ENCODE measurements around the gene IGFL4. TPM values are rescaled to one million over a fixed set of nuclear protein-coding genes. Genes with fewer than 3 reads are reported as not detected.

Gene IGFL4
- total RNA-seq, 1 donor from 2014 or later = 3.1 TPM

- no peaks in the 10 kb centered on the region for H3K9me3 ChIP-seq (ENCODE audit: control insufficient read depth in 3 of 3, low read length in 3 of 3)
- peaks cover 31 to 51% (median 40%) of the 10 kb centered on the region in 3 donors for H3K27me3 ChIP-seq (ENCODE audit: control insufficient read depth in 3 of 3, insufficient read depth in 3 of 3, low read length in 3 of 3)
- no peaks in the 10 kb centered on the region for H3K36me3 ChIP-seq (ENCODE audit: control insufficient read depth in 3 of 3, insufficient read depth in 3 of 3, low read length in 3 of 3)
- H3K27ac ChIP-seq (ENCODE audit: low read depth, low read length) = no peak overlapping the region
- H3K4me3 ChIP-seq (ENCODE audit: low read length in 3 of 3) = no peak overlapping the region
- no peaks in the 10 kb centered on the region for H3K4me1 ChIP-seq (ENCODE audit: control insufficient read depth in 3 of 3, insufficient read depth in 3 of 3, low read length in 3 of 3)
- H3K9ac ChIP-seq (ENCODE audit: low read depth in 1 of 3, low read length in 3 of 3) = no peak overlapping the region
These were observed 17.5 kb downstream of the IGFL4 start for GRCh38 chr19:46023311-46023779.

DNA sequence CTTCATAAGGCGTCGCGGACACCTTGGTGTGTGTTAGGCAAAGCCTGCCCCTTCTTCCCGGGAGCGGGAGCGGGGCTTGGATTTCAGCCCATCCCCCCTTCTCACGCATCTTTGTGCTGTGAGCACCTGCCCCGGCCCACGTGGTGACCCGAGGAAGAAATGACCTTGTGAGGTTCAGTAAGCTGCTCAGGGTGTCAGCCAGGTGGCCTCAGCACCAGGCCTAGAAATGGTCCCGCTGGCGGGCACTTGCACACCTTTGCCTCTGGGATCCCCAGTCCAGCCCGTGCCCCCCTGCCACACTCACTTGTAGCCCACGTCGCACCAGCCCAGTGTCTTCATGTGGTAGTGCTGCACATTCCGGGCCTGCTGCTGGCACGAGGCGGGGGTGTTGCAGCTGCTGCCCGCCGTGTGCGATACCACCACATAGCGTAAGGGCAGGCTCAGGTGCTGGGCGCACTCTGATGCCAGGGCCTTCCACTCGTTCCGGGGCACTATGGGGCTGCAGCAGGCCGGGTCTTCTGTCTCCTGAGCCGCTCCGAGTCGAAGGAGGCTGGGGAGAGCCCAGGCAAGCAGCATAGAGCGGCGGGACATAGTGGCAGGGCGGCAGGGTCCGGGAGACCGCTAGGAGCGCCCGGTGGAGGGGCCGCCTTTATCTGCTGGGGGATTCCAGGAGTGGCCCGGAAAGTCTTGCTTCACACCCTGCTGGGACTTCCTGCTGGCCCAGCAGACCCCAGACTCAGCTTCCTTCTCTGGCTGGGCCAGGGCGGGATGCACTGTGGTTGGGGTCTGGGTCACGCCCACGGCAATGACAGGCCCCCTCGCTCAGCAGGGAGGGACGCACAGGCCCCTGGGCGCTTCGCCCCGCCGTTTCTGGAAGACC lies 18.1 kb downstream of the IGFL4 start, which contains the start of gene PGLYRP1:
PGLYRP1 (minus strand) TSS at position 623 of the 880 bp plus-strand sequence; CDS start at position 591, 32 bp downstream.
- Histone ChIP-seq H3K4me1 (ENCODE audit: control insufficient read depth in 3 of 3, insufficient read depth in 3 of 3, low read length in 3 of 3) (no peaks in the 10 kb centered on the region), H3K36me3 (ENCODE audit: control insufficient read depth in 3 of 3, insufficient read depth in 3 of 3, low read length in 3 of 3) (no peaks in the 10 kb centered on the region), H3K9ac (ENCODE audit: low read depth in 1 of 3, low read length in 3 of 3) (no peak within 1 kb of the TSS), H3K9me3 (ENCODE audit: control insufficient read depth in 3 of 3, low read length in 3 of 3) (no peaks in the 10 kb centered on the region), H3K27me3 (ENCODE audit: control insufficient read depth in 3 of 3, insufficient read depth in 3 of 3, low read length in 3 of 3) (peaks cover 31 to 51% (median 40%) of the 10 kb centered on the region in 3 donors), H3K27ac (ENCODE audit: low read depth, low read length) (no peak within 1 kb of the TSS), H3K4me3 (ENCODE audit: low read length in 3 of 3) (no peak within 1 kb of the TSS)

- peaks cover 31 to 51% (median 40%) of the 10 kb centered on the region in 3 donors for H3K27me3 ChIP-seq (ENCODE audit: control insufficient read depth in 3 of 3, insufficient read depth in 3 of 3, low read length in 3 of 3)
- no peaks in the 10 kb centered on the region for H3K36me3 ChIP-seq (ENCODE audit: control insufficient read depth in 3 of 3, insufficient read depth in 3 of 3, low read length in 3 of 3)
- H3K9me3 ChIP-seq (ENCODE audit: control insufficient read depth in 3 of 3, low read length in 3 of 3) = no peaks in the 10 kb centered on the region
- no peak overlapping the region for H3K27ac ChIP-seq (ENCODE audit: low read depth, low read length)
- no peak overlapping the region for H3K9ac ChIP-seq (ENCODE audit: low read depth in 1 of 3, low read length in 3 of 3)
- no peak overlapping the region for H3K4me3 ChIP-seq (ENCODE audit: low read length in 3 of 3)
- H3K4me1 ChIP-seq (ENCODE audit: control insufficient read depth in 3 of 3, insufficient read depth in 3 of 3, low read length in 3 of 3) = peaks cover under 1 to 3% (median 1%) of the 10 kb centered on the region in 3 donors
These were observed 18.8 kb downstream of the IGFL4 start for GRCh38 chr19:46022061-46022430.

GRCh38 chr19:46021531-46022041 lies 19.2 kb downstream of the IGFL4 start:
- no peak overlapping the region for H3K4me3 ChIP-seq (ENCODE audit: low read length in 3 of 3)
- no peak overlapping the region for H3K9ac ChIP-seq (ENCODE audit: low read depth in 1 of 3, low read length in 3 of 3)
- H3K4me1 ChIP-seq (ENCODE audit: control insufficient read depth in 3 of 3, insufficient read depth in 3 of 3, low read length in 3 of 3) = peaks cover 2 to 5% (median 4%) of the 10 kb centered on the region in 3 donors
- no peaks in the 10 kb centered on the region for H3K36me3 ChIP-seq (ENCODE audit: control insufficient read depth in 3 of 3, insufficient read depth in 3 of 3, low read length in 3 of 3)
- H3K27ac ChIP-seq (ENCODE audit: low read depth, low read length) = no peak overlapping the region
- peaks cover 31 to 49% (median 38%) of the 10 kb centered on the region in 3 donors for H3K27me3 ChIP-seq (ENCODE audit: control insufficient read depth in 3 of 3, insufficient read depth in 3 of 3, low read length in 3 of 3)
- no peaks in the 10 kb centered on the region for H3K9me3 ChIP-seq (ENCODE audit: control insufficient read depth in 3 of 3, low read length in 3 of 3)

- H3K4me1 ChIP-seq (ENCODE audit: control insufficient read depth in 3 of 3, insufficient read depth in 3 of 3, low read length in 3 of 3) = peaks cover 8 to 12% (median 11%) of the 10 kb centered on the region in 3 donors
- no peaks in the 10 kb centered on the region for H3K36me3 ChIP-seq (ENCODE audit: control insufficient read depth in 3 of 3, insufficient read depth in 3 of 3, low read length in 3 of 3)
- no peaks in the 10 kb centered on the region for H3K9me3 ChIP-seq (ENCODE audit: control insufficient read depth in 3 of 3, low read length in 3 of 3)
- peaks cover 34 to 49% (median 36%) of the 10 kb centered on the region in 3 donors for H3K27me3 ChIP-seq (ENCODE audit: control insufficient read depth in 3 of 3, insufficient read depth in 3 of 3, low read length in 3 of 3)
- no peak overlapping the region for H3K27ac ChIP-seq (ENCODE audit: low read depth, low read length)
- no peak overlapping the region for H3K9ac ChIP-seq (ENCODE audit: low read depth in 1 of 3, low read length in 3 of 3)
- no peak overlapping the region for H3K4me3 ChIP-seq (ENCODE audit: low read length in 3 of 3)
These were observed 20.0 kb downstream of the IGFL4 start for GRCh38 chr19:46020819-46021125.

GRCh38 chr19:46019270-46019669 lies 21.5 kb downstream of the IGFL4 start:
- no peaks in the 10 kb centered on the region for H3K36me3 ChIP-seq (ENCODE audit: control insufficient read depth in 3 of 3, insufficient read depth in 3 of 3, low read length in 3 of 3)
- no peak overlapping the region for H3K4me3 ChIP-seq (ENCODE audit: low read length in 3 of 3)
- peaks cover 42 to 58% (median 47%) of the 10 kb centered on the region in 3 donors for H3K27me3 ChIP-seq (ENCODE audit: control insufficient read depth in 3 of 3, insufficient read depth in 3 of 3, low read length in 3 of 3)
- no peak overlapping the region for H3K9ac ChIP-seq (ENCODE audit: low read depth in 1 of 3, low read length in 3 of 3)
- no peaks in the 10 kb centered on the region for H3K9me3 ChIP-seq (ENCODE audit: control insufficient read depth in 3 of 3, low read length in 3 of 3)
- no peak overlapping the region for H3K27ac ChIP-seq (ENCODE audit: low read depth, low read length)
- peaks cover 15 to 24% (median 19%) of the 10 kb centered on the region in 3 donors for H3K4me1 ChIP-seq (ENCODE audit: control insufficient read depth in 3 of 3, insufficient read depth in 3 of 3, low read length in 3 of 3)

GRCh38 chr19:46018729-46019251 lies 22.0 kb downstream of the IGFL4 start:
- Histone ChIP-seq H3K4me1 (ENCODE audit: control insufficient read depth in 3 of 3, insufficient read depth in 3 of 3, low read length in 3 of 3) (peaks cover 15 to 24% (median 19%) of the 10 kb centered on the region in 3 donors), H3K36me3 (ENCODE audit: control insufficient read depth in 3 of 3, insufficient read depth in 3 of 3, low read length in 3 of 3) (no peaks in the 10 kb centered on the region), H3K27ac (ENCODE audit: low read depth, low read length) (no peak overlapping the region), H3K9ac (ENCODE audit: low read depth in 1 of 3, low read length in 3 of 3) (no peak overlapping the region), H3K9me3 (ENCODE audit: control insufficient read depth in 3 of 3, low read length in 3 of 3) (no peaks in the 10 kb centered on the region), H3K27me3 (ENCODE audit: control insufficient read depth in 3 of 3, insufficient read depth in 3 of 3, low read length in 3 of 3) (peaks cover 40 to 55% (median 44%) of the 10 kb centered on the region in 3 donors), H3K4me3 (ENCODE audit: low read length in 3 of 3) (no peak overlapping the region)

DNA sequence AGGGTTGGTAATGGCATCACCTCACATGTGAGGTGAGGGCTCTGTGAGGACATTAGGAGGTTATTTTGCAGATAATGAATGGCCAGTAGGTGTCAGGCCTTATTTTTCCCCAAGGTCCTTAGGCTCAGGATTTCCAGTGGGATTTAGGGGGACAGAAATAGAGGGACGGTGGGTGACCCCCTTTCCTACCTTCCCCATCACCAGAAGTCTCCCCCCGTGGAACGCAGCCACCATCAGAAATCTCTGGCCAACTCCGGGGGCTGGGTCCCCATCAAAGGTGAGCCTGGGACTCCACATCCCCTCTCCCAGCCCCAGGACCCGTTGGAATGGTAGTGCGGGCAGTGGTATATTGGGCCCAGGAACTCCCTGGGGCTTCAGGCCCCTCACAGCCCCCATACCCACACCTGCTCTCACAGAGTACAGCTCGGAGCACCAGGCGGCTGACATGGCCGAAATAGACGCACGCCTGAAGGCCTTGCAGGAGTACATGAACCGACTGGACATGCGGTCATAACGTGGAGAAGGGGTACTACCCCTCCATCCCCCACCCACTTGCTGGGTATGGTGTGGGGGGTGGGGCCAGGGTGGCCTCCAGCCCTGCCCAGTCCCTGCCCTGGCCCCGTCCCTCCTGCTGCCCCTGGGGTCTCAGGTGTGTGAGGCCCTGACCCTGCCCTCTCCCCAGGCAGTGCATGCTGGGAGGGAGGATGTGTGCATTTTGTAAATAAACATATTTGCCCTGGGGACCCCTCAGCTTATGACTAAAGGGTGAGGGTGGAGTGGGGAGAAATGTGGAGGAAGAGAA lies 22.7 kb downstream of the IGFL4 start:
- no peaks in the 10 kb centered on the region for H3K36me3 ChIP-seq (ENCODE audit: control insufficient read depth in 3 of 3, insufficient read depth in 3 of 3, low read length in 3 of 3)
- H3K27me3 ChIP-seq (ENCODE audit: control insufficient read depth in 3 of 3, insufficient read depth in 3 of 3, low read length in 3 of 3) = peaks cover 35 to 55% (median 40%) of the 10 kb centered on the region in 3 donors
- no peak overlapping the region for H3K9ac ChIP-seq (ENCODE audit: low read depth in 1 of 3, low read length in 3 of 3)
- peaks cover 15 to 24% (median 19%) of the 10 kb centered on the region in 3 donors for H3K4me1 ChIP-seq (ENCODE audit: control insufficient read depth in 3 of 3, insufficient read depth in 3 of 3, low read length in 3 of 3)
- H3K4me3 ChIP-seq (ENCODE audit: low read length in 3 of 3) = no peak overlapping the region
- H3K27ac ChIP-seq (ENCODE audit: low read depth, low read length) = no peak overlapping the region
- H3K9me3 ChIP-seq (ENCODE audit: control insufficient read depth in 3 of 3, low read length in 3 of 3) = no peaks in the 10 kb centered on the region

DNA sequence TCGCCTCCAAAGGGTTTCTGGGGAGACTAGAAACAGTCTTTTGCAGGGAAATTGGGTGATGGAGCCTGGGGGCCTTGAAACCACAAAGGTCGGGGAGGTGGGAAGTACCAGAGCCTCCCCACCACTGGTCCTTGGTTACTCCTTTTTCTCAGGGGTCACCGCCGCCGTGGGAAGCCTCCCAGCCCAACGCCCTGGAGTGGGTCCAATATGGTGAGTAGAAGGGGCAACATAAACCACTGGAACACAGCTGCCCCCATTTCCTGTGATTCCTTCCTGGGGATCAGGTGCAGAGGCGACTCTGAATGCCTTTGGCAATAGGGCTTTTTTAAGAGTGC lies 23.7 kb downstream of the IGFL4 start:
- H3K27me3 ChIP-seq (ENCODE audit: control insufficient read depth in 3 of 3, insufficient read depth in 3 of 3, low read length in 3 of 3) = peaks cover 28 to 49% (median 30%) of the 10 kb centered on the region in 3 donors
- peaks cover 15 to 24% (median 19%) of the 10 kb centered on the region in 3 donors for H3K4me1 ChIP-seq (ENCODE audit: control insufficient read depth in 3 of 3, insufficient read depth in 3 of 3, low read length in 3 of 3)
- H3K9me3 ChIP-seq (ENCODE audit: control insufficient read depth in 3 of 3, low read length in 3 of 3) = no peaks in the 10 kb centered on the region
- no peak overlapping the region for H3K9ac ChIP-seq (ENCODE audit: low read depth in 1 of 3, low read length in 3 of 3)
- H3K4me3 ChIP-seq (ENCODE audit: low read length in 3 of 3) = no peak overlapping the region
- H3K36me3 ChIP-seq (ENCODE audit: control insufficient read depth in 3 of 3, insufficient read depth in 3 of 3, low read length in 3 of 3) = no peaks in the 10 kb centered on the region
- no peak overlapping the region for H3K27ac ChIP-seq (ENCODE audit: low read depth, low read length)
